ENCODE measurements around the gene PROB1. TPM values are rescaled to one million over a fixed set of nuclear protein-coding genes. Genes with fewer than 3 reads are reported as not detected.
A peak's percentile ranks its signal among the peaks of the same experiment; 100 is the strongest.

PROB1 gene
- total and polyA plus RNA-seq, 2 of the 8 experiments (the other 6 are each of a cell fraction or from before 2014, with no cell fraction given) = 0.89 to 3.1 TPM

DNA sequence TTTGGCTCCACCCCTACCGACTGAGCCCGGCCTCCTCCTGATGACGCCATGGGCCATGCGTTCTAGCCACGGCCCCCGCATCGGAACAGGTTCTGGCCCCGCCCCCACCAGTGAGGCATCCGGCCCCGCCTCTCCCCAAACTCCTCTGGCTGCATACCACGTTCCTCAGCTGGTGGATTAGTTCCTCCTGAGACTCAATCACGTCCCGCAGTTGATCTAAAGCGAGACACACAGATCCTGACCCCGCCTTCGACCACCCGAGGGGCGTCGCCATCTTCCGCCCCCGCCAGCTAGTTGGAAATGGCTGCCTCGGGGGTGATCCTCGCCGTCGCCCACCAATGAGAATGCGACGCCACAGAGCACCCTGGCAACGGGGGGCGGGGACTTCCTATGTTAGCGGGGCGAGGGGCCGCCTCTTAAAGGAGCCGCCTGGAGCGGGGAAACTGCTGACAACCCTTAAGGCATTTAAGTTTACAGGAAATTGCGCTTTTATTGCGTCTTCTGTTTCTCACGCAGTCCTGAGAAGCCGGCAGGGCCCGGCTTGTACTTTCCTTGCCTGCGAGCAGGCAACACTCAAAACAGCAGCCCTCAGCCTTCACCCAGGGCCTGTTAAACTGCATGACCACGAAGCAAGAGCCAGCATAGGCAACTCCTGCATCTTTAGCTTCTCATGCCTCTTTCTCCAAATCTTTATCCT lies 9.0 kb upstream of the PROB1 start, which contains the start of gene SPATA24:
Gene SPATA24, minus strand, starts transcription at position 303 of the 697 bp plus-strand sequence. Its CDS starts 29 bp downstream, at position 274.
- H4K8ac ChIP-seq (ENCODE audit: extremely low read depth, insufficient read depth, low read length) = peak within 1 kb of the TSS; percentile 94; the same call in 1 of the 2 replicates
- H3K4me1 ChIP-seq (replicated peaks in 1 of 4; ENCODE audit: control insufficient read depth in 3 of 4, insufficient read depth in 4 of 4, low read length in 3 of 4) = peaks cover 0 to 8% (median 4%) of the 10 kb centered on the region in 4 experiments; a peak in 6 of 7 replicates
- peak within 1 kb of the TSS; percentile 99 for H2BK5ac ChIP-seq (ENCODE audit: low read depth, low read length)
- WGBS, 2 experiments (ENCODE audit: extremely low coverage in 1 of 2, insufficient coverage in 1 of 2, insufficient read length in 1 of 2, insufficient replicate concordance in 2 of 2, low coverage in 1 of 2, low lambda C conversion rate in 2 of 2, missing lambda C conversion rate in 1 of 2) = 4% methylated on average over 40 of the region's 41 CpGs; no CpG with 5 or more reads in 1 of the 2 experiments
- CTCF ChIA-PET (ENCODE audit: partially characterized antibody) = interaction anchor here (2.3 to 2.7 kb wide), 4 partner anchors 7 to 17 kb away, joined by 9 to 16 read pairs (median 15); no protein-coding TSS in a partner anchor
- peaks cover 4% of the 10 kb centered on the region; the same call in 1 of the 2 replicates for H3K23me2 ChIP-seq (ENCODE audit: low read depth, low read length)
- H4K20me1 ChIP-seq (replicated peaks in 1 of 2; ENCODE audit: control insufficient read depth in 1 of 2, insufficient read depth in 2 of 2, low read length in 2 of 2) = peaks cover 0 to 1% of the 10 kb centered on the region in 2 experiments
- peaks cover 0 to 6% (median 3%) of the 10 kb centered on the region in 4 experiments; a peak in 2 of 8 replicates for H3K36me3 ChIP-seq (ENCODE audit: control insufficient read depth in 2 of 4, insufficient read depth in 4 of 4, low read length in 3 of 4)
- H3K9ac ChIP-seq (replicated peaks in 1 of 4; ENCODE audit: extremely low read depth in 1 of 4, low read depth in 3 of 4, low read length in 3 of 4) = peak within 1 kb of the TSS in 3 of 4 experiments; percentile 92 to 97 (median 93); a peak in 6 of 7 replicates
- 0 out of 7 replicates have a peak, but pooled peaks cover 0 to 4% (median 0%) of the 10 kb centered on the region in 4 experiments for H3K27me3 ChIP-seq (replicated peaks in 1 of 4; ENCODE audit: control insufficient read depth in 3 of 4, extremely low read depth in 1 of 4, insufficient read depth in 3 of 4, low read length in 3 of 4)
- peak within 1 kb of the TSS; percentile 88 for H2AFZ ChIP-seq (ENCODE audit: low read length)
- no peak for FAIRE-seq
- no peak within 1 kb of the TSS for H3K14ac ChIP-seq (ENCODE audit: insufficient read length)
- H2BK12ac ChIP-seq (ENCODE audit: low read depth, low read length) = peak within 1 kb of the TSS; percentile 96
- H3K23ac ChIP-seq (ENCODE audit: insufficient read length) = no peak within 1 kb of the TSS
- peak within 1 kb of the TSS; percentile 98 for H2BK20ac ChIP-seq (ENCODE audit: low read length)
- no peak within 1 kb of the TSS for H2AK5ac ChIP-seq (ENCODE audit: low read depth, low read length)
- peak within 1 kb of the TSS; percentile 95 for H4K91ac ChIP-seq (replicated peaks; ENCODE audit: insufficient read length, low read length)
- peak within 1 kb of the TSS; percentile 72 to 84 (median 80) for H3K4me3 ChIP-seq (ENCODE audit: extremely low read depth in 1 of 4, insufficient read depth in 2 of 4, low read depth in 3 of 4, low read length in 4 of 4)
- H2BK120ac ChIP-seq (replicated peaks; ENCODE audit: low read depth, low read length) = peak within 1 kb of the TSS; percentile 75
- peak within 1 kb of the TSS; percentile 94 for H3K27ac ChIP-seq (ENCODE audit: low read depth, low read length)
- POLR2A ChIA-PET (ENCODE audit: partially characterized antibody) = interaction anchor here (0.6 to 2.8 kb wide), 15 partner anchors 8 to 761 kb away, joined by 3 to 16 read pairs (median 4); partner anchors contain the start of genes DNAJC18 and MATR3
- peak; percentile 87 to 95 for DNase-seq (ENCODE audit: low read depth in 1 of 2, low spot score in 2 of 2)
- no peaks in the 10 kb centered on the region for H3K9me3 ChIP-seq (ENCODE audit: insufficient read depth in 2 of 2, low read depth in 1 of 2, low read length in 1 of 2)
- no peaks in the 10 kb centered on the region; a peak in 2 of 4 replicates for H3K79me2 ChIP-seq (ENCODE audit: control insufficient read depth in 1 of 2, insufficient read depth in 2 of 2, low read length in 2 of 2)
- no peak within 1 kb of the TSS for H3K4ac ChIP-seq (replicated peaks; ENCODE audit: insufficient read length, low read depth, low read length)
- H4K5ac ChIP-seq (ENCODE audit: insufficient read length, low read depth, low read length) = peak within 1 kb of the TSS; percentile 100
- H3K18ac ChIP-seq (ENCODE audit: extremely low read depth, low read length) = peak within 1 kb of the TSS; percentile 100
- H2BK15ac ChIP-seq (ENCODE audit: low read length) = peak within 1 kb of the TSS; percentile 92; the same call in 1 of the 2 replicates
- peak within 1 kb of the TSS; percentile 74 to 96 for H3K4me2 ChIP-seq (ENCODE audit: insufficient read depth in 1 of 2, low read depth in 2 of 2, low read length in 2 of 2)
- peak within 1 kb of the TSS; percentile 91 for H3K56ac ChIP-seq (replicated peaks; ENCODE audit: insufficient read length, low read depth, low read length)
- H3K79me1 ChIP-seq (ENCODE audit: low read depth, low read length) = no peaks in the 10 kb centered on the region
- TF ChIP-seq CTBP2 (IDR thresholded peaks at IDR 0.05; ENCODE audit: borderline replicate concordance, insufficient read depth, insufficient read length, low read length) (no peak), ASH2L (IDR thresholded peaks at IDR 0.05; ENCODE audit: low read length) (peak; percentile 86), NRF1 (IDR thresholded peaks at IDR 0.05; ENCODE audit: low read depth, low read length) (no peak), MAFK (IDR thresholded peaks at IDR 0.05; ENCODE audit: low read depth, low read length) (no peak), EGR1 (IDR thresholded peaks at IDR 0.05; ENCODE audit: borderline replicate concordance, low read depth, low read length) (peak; percentile 96; the same call in 1 of the 2 replicates), SIX5 (IDR thresholded peaks at IDR 0.05; ENCODE audit: low read depth, low read length) (no peak), SUZ12 (IDR thresholded peaks at IDR 0.05; ENCODE audit: low read length) (no peak), CHD1 (IDR thresholded peaks at IDR 0.05; ENCODE audit: low read depth, low read length) (no peak), ZNF274 (IDR thresholded peaks at IDR 0.05; ENCODE audit: borderline replicate concordance, extremely low read depth, low read length) (no peak), MAX (IDR thresholded peaks at IDR 0.05) (peak; percentile 88), SP4 (IDR thresholded peaks at IDR 0.05; ENCODE audit: low read length) (no peak), BCL11A (IDR thresholded peaks at IDR 0.05; ENCODE audit: low read depth in 2 of 2, low read length in 2 of 2) (no peak)
